ENCODE results near the gene POLR2J3. TPM values are rescaled to one million over a fixed set of nuclear protein-coding genes. Genes with fewer than 3 reads are reported as not detected.
"Not testable (repeated sequence)": the region's sequence is repeated elsewhere in the genome, so short reads cannot be mapped to it uniquely, and the experiment has no call there.

Gene POLR2J3
- polyA plus RNA-seq, 3 donors, result 63.2 to 98.1 (median 98.0) TPM

GRCh38 chr7:102589857-102590256 is 17.5 kb upstream of the POLR2J3 start:
- not testable (repeated sequence) for DNase-seq (ENCODE audit: low read depth in 3 of 3, low spot score in 2 of 3)

GRCh38 chr7:102583495-102583894 is 11.1 kb upstream of the POLR2J3 start:
- DNase-seq (ENCODE audit: low read depth in 3 of 3, low spot score in 2 of 3), result not testable (repeated sequence)

GRCh38 chr7:102581722-102582121 is 9.3 kb upstream of the POLR2J3 start:
- not testable (repeated sequence) for DNase-seq (ENCODE audit: low read depth in 3 of 3, low spot score in 2 of 3)

GRCh38 chr7:102578486-102578885 is 6.1 kb upstream of the POLR2J3 start:
- not testable (repeated sequence) for DNase-seq (ENCODE audit: low read depth in 3 of 3, low spot score in 2 of 3)

GRCh38 chr7:102577315-102578240 is 5.2 kb upstream of the POLR2J3 start:
- not testable (repeated sequence) for DNase-seq (ENCODE audit: low read depth in 3 of 3, low spot score in 2 of 3)

GRCh38 chr7:102576363-102576762 is 4.0 kb upstream of the POLR2J3 start:
- DNase-seq (ENCODE audit: low read depth in 3 of 3, low spot score in 2 of 3), result not testable (repeated sequence)

GRCh38 chr7:102574607-102575006 is 2.2 kb upstream of the POLR2J3 start:
- not testable (repeated sequence) for DNase-seq (ENCODE audit: low read depth in 3 of 3, low spot score in 2 of 3)

GRCh38 chr7:102568620-102569019 is 3.8 kb downstream of the POLR2J3 start:
- DNase-seq (ENCODE audit: low read depth in 3 of 3, low spot score in 2 of 3), result not testable (repeated sequence)

GRCh38 chr7:102550808-102551422 is 21.5 kb downstream of the POLR2J3 start, which contains the start of gene SPDYE2:
SPDYE2 (plus strand) TSS chr7:102551226; CDS start chr7:102553256, 2,030 bp downstream.
- not testable (repeated sequence) for DNase-seq (ENCODE audit: low read depth in 3 of 3, low spot score in 2 of 3)

- not testable (repeated sequence) for DNase-seq (ENCODE audit: low read depth in 3 of 3, low spot score in 2 of 3)
These were observed 26.0 kb downstream of the POLR2J3 start for GRCh38 chr7:102546353-102546752.

- DNase-seq (ENCODE audit: low read depth in 3 of 3, low spot score in 2 of 3), result not testable (repeated sequence)
These were observed 27.1 kb downstream of the POLR2J3 start for GRCh38 chr7:102545288-102545687.

- DNase-seq (ENCODE audit: low read depth in 3 of 3, low spot score in 2 of 3), result not testable (repeated sequence)
These were observed 28.0 kb downstream of the POLR2J3 start for GRCh38 chr7:102544372-102544771.

- not testable (repeated sequence) for DNase-seq (ENCODE audit: low read depth in 3 of 3, low spot score in 2 of 3)
These were observed 28.8 kb downstream of the POLR2J3 start, which contains the start of gene UPK3BL2 for GRCh38 chr7:102543596-102543995. UPK3BL2 (minus strand) TSS chr7:102543696; CDS start chr7:102543636, 60 bp downstream.

GRCh38 chr7:102542771-102543170 is 29.6 kb downstream of the POLR2J3 start:
- DNase-seq (ENCODE audit: low read depth in 3 of 3, low spot score in 2 of 3), result not testable (repeated sequence)

- DNase-seq (ENCODE audit: low read depth in 3 of 3, low spot score in 2 of 3), result not testable (repeated sequence)
These were observed 30.3 kb downstream of the POLR2J3 start for GRCh38 chr7:102542083-102542482.

- not testable (repeated sequence) for DNase-seq (ENCODE audit: low read depth in 3 of 3, low spot score in 2 of 3)
These were observed 31.8 kb downstream of the POLR2J3 start for GRCh38 chr7:102540604-102541003.

GRCh38 chr7:102535062-102535615 is 37.2 kb downstream of the POLR2J3 start:
- DNase-seq (ENCODE audit: low read depth in 3 of 3, low spot score in 2 of 3), result not testable (repeated sequence)

- DNase-seq (ENCODE audit: low read depth in 3 of 3, low spot score in 2 of 3), result not testable (repeated sequence)
These were observed 40.3 kb downstream of the POLR2J3 start for GRCh38 chr7:102532127-102532526.

GRCh38 chr7:102531583-102531982 is 40.8 kb downstream of the POLR2J3 start:
- DNase-seq (ENCODE audit: low read depth in 3 of 3, low spot score in 2 of 3), result not testable (repeated sequence)

- not testable (repeated sequence) for DNase-seq (ENCODE audit: low read depth in 3 of 3, low spot score in 2 of 3)
These were observed 44.3 kb downstream of the POLR2J3 start for GRCh38 chr7:102527822-102528793.

All from right renal cortex interstitium (tissue), 3 donors.